ENCODE results near the gene CCNJL.

- TF ChIP-seq CTCF (IDR thresholded peaks at IDR 0.05) = no peak
- no peak for TF ChIP-seq ZFX (IDR thresholded peaks at IDR 0.05; ENCODE audit: borderline replicate concordance)
Measured at GRCh38 chr5:160360310-160360709, 47.9 kb upstream of the CCNJL start.

Measured in 22Rv1 (cell line).